Measurements from ENCODE around the gene LYSMD4. TPM values are rescaled to one million over a fixed set of nuclear protein-coding genes. Genes with fewer than 3 reads are reported as not detected.
"Not testable (repeated sequence)": the region's sequence is repeated elsewhere in the genome, so short reads cannot be mapped to it uniquely, and the experiment has no call there.

Gene LYSMD4
- total RNA-seq, 4 donors from 2014 or later, result 18.3 to 34.8 (median 32.2) TPM

GRCh38 chr15:99755692-99756409, 22.6 kb upstream of the LYSMD4 start:
- 7 to 10% methylated on average over 7 of the region's 7 CpGs for WGBS, 2 donors
- no peak for TF ChIP-seq CTCF (IDR thresholded peaks at IDR 0.05)
- TF ChIP-seq POLR2A (IDR thresholded peaks at IDR 0.05), result no peak
- DNase-seq (ENCODE audit: low spot score in 2 of 2), result no peak
- H3K4me3 ChIP-seq (ENCODE audit: low read depth, poor library complexity, severe bottlenecking), result no peak overlapping the region
- intact Hi-C loops (cut with DNase I; ENCODE audit: low total_unique reads), result no loop called here

- DNase-seq (ENCODE audit: low spot score in 2 of 2), result no peak
- intact Hi-C loops (cut with DNase I; ENCODE audit: low total_unique reads), result no loop called here
- WGBS, 2 donors, result 86 to 92% methylated on average over 4 of the region's 4 CpGs
- TF ChIP-seq POLR2A (IDR thresholded peaks at IDR 0.05) (no peak), CTCF (IDR thresholded peaks at IDR 0.05) (no peak)
- H3K4me3 ChIP-seq (ENCODE audit: low read depth, poor library complexity, severe bottlenecking), result no peak overlapping the region
These were observed 19.8 kb upstream of the LYSMD4 start for GRCh38 chr15:99753066-99753465.

- no peak for TF ChIP-seq CTCF (IDR thresholded peaks at IDR 0.05)
- TF ChIP-seq POLR2A (IDR thresholded peaks at IDR 0.05), result no peak
- WGBS, 2 donors, result 67 to 86% methylated on average over 4 of the region's 4 CpGs
- no peak for DNase-seq (ENCODE audit: low spot score in 2 of 2)
- intact Hi-C loops (cut with DNase I; ENCODE audit: low total_unique reads), result no loop called here
- no peak overlapping the region for H3K4me3 ChIP-seq (ENCODE audit: low read depth, poor library complexity, severe bottlenecking)
These were observed 19.3 kb upstream of the LYSMD4 start for GRCh38 chr15:99752556-99752955.

GRCh38 chr15:99750326-99750725, 17.1 kb upstream of the LYSMD4 start:
- H3K4me3 ChIP-seq (ENCODE audit: low read depth, poor library complexity, severe bottlenecking); intact Hi-C loops (cut with DNase I; ENCODE audit: low total_unique reads); DNase-seq (ENCODE audit: low spot score in 2 of 2): not testable (repeated sequence)
- 81 to 88% methylated on average over 11 of the region's 11 CpGs for WGBS, 2 donors

GRCh38 chr15:99749386-99749785, 16.1 kb upstream of the LYSMD4 start:
- DNase-seq (ENCODE audit: low spot score in 2 of 2), result no peak
- H3K4me3 ChIP-seq (ENCODE audit: low read depth, poor library complexity, severe bottlenecking), result no peak overlapping the region
- WGBS, 2 donors, result 45 to 63% methylated on average over 6 of the region's 6 CpGs
- no peak for TF ChIP-seq POLR2A (IDR thresholded peaks at IDR 0.05)
- TF ChIP-seq CTCF (IDR thresholded peaks at IDR 0.05), result no peak
- intact Hi-C loops (cut with DNase I; ENCODE audit: low total_unique reads), result loop anchor here (10.0 kb wide), 1 partner anchor 475 kb away; no protein-coding TSS in a partner anchor

GRCh38 chr15:99745370-99746086, 12.3 kb upstream of the LYSMD4 start:
- WGBS, 2 donors, result 91 to 94% methylated on average over 9 of the region's 9 CpGs
- intact Hi-C loops (cut with DNase I; ENCODE audit: low total_unique reads), result loop anchor here (10.0 kb wide), 1 partner anchor 471 kb away; no protein-coding TSS in a partner anchor
- no peak for TF ChIP-seq POLR2A (IDR thresholded peaks at IDR 0.05)
- no peak for TF ChIP-seq CTCF (IDR thresholded peaks at IDR 0.05)
- H3K4me3 ChIP-seq (ENCODE audit: low read depth, poor library complexity, severe bottlenecking), result no peak overlapping the region
- DNase-seq (ENCODE audit: low spot score in 2 of 2), result no peak
